ENCODE results near the gene CRTAC1.
A peak's percentile ranks its signal among the peaks of the same experiment; 100 is the strongest.

CRTAC1 gene

DNA sequence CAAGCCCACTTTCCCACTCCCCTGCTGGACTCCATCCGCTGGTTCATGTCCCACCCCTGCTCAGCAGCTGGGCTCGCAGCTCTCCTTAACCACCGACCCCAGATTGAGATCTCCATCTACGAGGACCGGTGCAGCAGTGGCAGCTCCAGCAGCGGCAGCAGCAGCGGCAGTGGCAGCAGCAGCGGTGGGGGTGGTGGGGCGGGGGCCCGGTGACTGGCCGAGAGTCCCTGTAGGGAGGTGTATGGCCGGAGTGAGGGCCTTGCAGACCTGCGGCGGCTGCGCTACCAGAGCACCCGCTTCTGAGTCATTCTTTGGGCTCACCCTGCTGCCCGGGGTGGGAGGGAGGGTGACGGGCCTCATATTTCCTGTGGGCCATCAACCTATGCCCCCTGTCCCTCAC is 164.9 kb downstream of the CRTAC1 start:
- DNase-seq = no peak
- Histone ChIP-seq H3K9me3 (no peaks in the 10 kb centered on the region), H3K4me1 (peaks cover 4% of the 10 kb centered on the region; the same call in 1 of the 2 replicates), H3K36me3 (no peaks in the 10 kb centered on the region), H3K27me3 (no peaks in the 10 kb centered on the region), H3K4me3 (ENCODE audit: low read depth, low read length) (no peak overlapping the region)
- TF ChIP-seq, protein P1, sequence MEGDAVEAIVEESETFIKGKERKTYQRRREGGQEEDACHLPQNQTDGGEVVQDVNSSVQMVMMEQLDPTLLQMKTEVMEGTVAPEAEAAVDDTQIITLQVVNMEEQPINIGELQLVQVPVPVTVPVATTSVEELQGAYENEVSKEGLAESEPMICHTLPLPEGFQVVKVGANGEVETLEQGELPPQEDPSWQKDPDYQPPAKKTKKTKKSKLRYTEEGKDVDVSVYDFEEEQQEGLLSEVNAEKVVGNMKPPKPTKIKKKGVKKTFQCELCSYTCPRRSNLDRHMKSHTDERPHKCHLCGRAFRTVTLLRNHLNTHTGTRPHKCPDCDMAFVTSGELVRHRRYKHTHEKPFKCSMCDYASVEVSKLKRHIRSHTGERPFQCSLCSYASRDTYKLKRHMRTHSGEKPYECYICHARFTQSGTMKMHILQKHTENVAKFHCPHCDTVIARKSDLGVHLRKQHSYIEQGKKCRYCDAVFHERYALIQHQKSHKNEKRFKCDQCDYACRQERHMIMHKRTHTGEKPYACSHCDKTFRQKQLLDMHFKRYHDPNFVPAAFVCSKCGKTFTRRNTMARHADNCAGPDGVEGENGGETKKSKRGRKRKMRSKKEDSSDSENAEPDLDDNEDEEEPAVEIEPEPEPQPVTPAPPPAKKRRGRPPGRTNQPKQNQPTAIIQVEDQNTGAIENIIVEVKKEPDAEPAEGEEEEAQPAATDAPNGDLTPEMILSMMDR (IDR thresholded peaks at IDR 0.05; ENCODE audit: low read depth, low read length) = no peak

GRCh38 chr10:97863808-97864207 is 166.6 kb downstream of the CRTAC1 start:
- Histone ChIP-seq H3K4me1 (no peaks in the 10 kb centered on the region; the same call in 1 of the 2 replicates), H3K9me3 (no peaks in the 10 kb centered on the region), H3K4me3 (ENCODE audit: low read depth, low read length) (no peak overlapping the region), H3K27me3 (no peaks in the 10 kb centered on the region), H3K36me3 (no peaks in the 10 kb centered on the region)
- DNase-seq = no peak
- TF ChIP-seq, protein P1 (IDR thresholded peaks at IDR 0.05; ENCODE audit: low read depth, low read length) = no peak

GRCh38 chr10:97861924-97862323 is 168.5 kb downstream of the CRTAC1 start:
- Histone ChIP-seq H3K4me1 (no peaks in the 10 kb centered on the region), H3K27me3 (no peaks in the 10 kb centered on the region), H3K4me3 (ENCODE audit: low read depth, low read length) (no peak overlapping the region), H3K36me3 (no peaks in the 10 kb centered on the region), H3K9me3 (no peaks in the 10 kb centered on the region)
- DNase-seq = no peak
- TF ChIP-seq, protein P1 (IDR thresholded peaks at IDR 0.05; ENCODE audit: low read depth, low read length) = no peak

DNA sequence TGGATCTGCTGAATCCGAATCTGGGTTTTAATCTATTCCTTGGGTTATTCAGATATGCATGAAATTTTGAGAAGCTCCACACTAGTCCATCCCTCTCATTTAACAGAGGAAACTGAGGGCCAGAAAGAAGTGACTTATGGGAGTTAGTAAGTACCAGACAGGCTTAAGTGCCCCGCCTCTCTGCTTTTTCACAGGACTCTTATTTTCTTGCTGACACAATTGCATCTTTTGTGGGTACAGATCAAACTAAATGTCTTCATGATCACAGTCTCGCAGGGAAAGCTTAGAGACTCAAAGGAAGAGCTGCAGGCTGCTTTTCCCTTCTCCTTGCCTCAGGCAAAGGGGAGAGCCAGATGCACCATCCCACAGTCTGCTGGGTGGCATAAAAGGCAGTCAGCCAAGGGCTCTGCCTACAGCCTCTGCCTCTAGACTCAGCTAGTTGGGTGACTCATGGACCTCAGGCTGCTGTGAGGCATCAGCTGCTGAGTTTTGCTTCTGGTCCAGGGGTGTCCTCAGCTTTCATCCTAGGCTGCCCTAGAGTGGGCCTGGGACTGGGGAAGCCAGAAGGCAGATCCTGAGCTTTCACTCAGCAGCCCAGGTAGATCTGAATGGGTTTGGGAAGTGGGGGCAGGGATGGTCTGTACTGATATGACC is 169.2 kb downstream of the CRTAC1 start:
- H3K4me1 ChIP-seq = no peaks in the 10 kb centered on the region
- no peaks in the 10 kb centered on the region for H3K9me3 ChIP-seq
- H3K36me3 ChIP-seq = no peaks in the 10 kb centered on the region
- peak; percentile 57 for DNase-seq
- TF ChIP-seq, protein P1 (IDR thresholded peaks at IDR 0.05; ENCODE audit: low read depth, low read length) = no peak
- no peaks in the 10 kb centered on the region for H3K27me3 ChIP-seq
- H3K4me3 ChIP-seq (ENCODE audit: low read depth, low read length) = no peak overlapping the region

DNA sequence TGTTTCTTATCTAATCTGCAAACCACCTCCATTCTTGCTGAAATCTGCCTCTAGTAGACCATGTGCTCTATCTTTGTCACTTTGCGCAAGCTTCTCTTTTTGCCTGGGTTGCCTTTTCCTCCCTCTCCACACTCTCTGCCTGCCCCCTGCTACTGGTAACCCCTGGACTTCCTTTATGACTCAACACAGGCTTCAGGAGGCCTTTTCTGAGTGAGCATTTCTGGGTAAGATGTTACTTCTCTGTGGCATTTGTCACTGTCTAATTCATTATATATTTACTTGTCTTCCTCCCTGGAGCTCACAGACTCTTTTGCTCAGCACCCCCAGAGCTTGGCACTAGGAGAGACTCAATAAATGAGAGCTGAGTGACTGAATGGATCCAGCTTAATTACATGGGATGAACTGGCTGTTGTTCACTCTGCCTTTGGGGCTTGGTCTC is 172.4 kb downstream of the CRTAC1 start:
- H3K4me1 ChIP-seq = no peaks in the 10 kb centered on the region
- H3K36me3 ChIP-seq = no peaks in the 10 kb centered on the region
- no peak overlapping the region for H3K4me3 ChIP-seq (ENCODE audit: low read depth, low read length)
- no peaks in the 10 kb centered on the region for H3K27me3 ChIP-seq
- H3K9me3 ChIP-seq = no peaks in the 10 kb centered on the region
- TF ChIP-seq, protein P1 (IDR thresholded peaks at IDR 0.05; ENCODE audit: low read depth, low read length) = no peak
- DNase-seq = no peak

DNA sequence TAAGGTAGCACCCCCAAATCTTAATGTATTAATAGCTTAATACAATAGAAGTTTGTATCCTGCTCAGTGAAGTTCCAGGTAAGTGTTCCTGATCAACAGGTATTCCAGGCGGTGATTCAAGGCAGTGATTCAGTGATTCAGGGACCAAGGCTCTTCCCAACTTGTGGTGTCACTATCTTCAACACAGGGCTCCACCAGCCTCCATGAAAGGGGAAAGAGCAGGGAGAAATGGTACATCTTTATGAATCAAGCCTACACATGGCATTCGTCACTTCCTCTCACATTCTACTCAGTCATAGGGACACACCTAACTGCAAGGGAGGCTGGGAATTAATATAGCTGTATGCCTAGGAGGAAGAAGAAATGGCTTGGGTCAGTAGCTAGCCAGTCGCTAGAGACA is 175.7 kb downstream of the CRTAC1 start:
- no peak for DNase-seq
- H3K36me3 ChIP-seq = no peaks in the 10 kb centered on the region
- TF ChIP-seq, protein P1 (IDR thresholded peaks at IDR 0.05; ENCODE audit: low read depth, low read length) = no peak
- H3K27me3 ChIP-seq = peaks cover 4% of the 10 kb centered on the region
- no peaks in the 10 kb centered on the region for H3K9me3 ChIP-seq
- H3K4me1 ChIP-seq = no peaks in the 10 kb centered on the region
- H3K4me3 ChIP-seq (ENCODE audit: low read depth, low read length) = no peak overlapping the region

Measured in BE2C (cell line).